Measurements from ENCODE around the gene MUL1. TPM values are rescaled to one million over a fixed set of nuclear protein-coding genes. Genes with fewer than 3 reads are reported as not detected.
"Not testable (repeated sequence)": the region's sequence is repeated elsewhere in the genome, so short reads cannot be mapped to it uniquely, and the experiment has no call there.

MUL1 gene
- total RNA-seq, 1 donor from 2014 or later, result 31.1 TPM

DNA sequence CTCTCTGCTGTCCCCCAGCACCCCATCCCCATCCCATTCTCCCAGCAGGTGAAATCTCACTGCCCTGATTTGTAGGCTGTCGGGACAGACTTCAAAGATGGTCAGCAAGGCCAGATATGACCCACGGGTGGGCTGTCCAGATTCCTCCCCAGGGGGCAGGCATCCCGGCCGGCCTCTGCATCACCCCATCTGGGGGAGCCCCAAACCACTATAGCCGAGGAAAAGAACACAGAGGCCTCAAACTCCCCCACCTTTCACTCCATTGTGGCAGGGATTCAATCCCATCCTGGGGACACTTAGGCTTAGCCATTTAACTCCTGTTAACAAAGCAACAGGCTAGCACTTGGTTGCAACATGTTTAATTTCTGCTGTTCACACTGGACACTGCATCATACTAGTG, 8.8 kb downstream of the MUL1 start:
- Mint-ChIP-seq H3K9me3 (no peaks in the 10 kb centered on the region), H3K4me1 (ENCODE audit: unreplicated experiment) (peaks cover 3% of the 10 kb centered on the region), H3K27me3 (no peaks in the 10 kb centered on the region), H3K4me3 (no peak overlapping the region), H3K36me3 (no peaks in the 10 kb centered on the region), H3K27ac (no peak overlapping the region)
- DNase-seq (ENCODE audit: extremely low spot score, unreplicated experiment), result no peak
- TF ChIP-seq, protein P1, sequence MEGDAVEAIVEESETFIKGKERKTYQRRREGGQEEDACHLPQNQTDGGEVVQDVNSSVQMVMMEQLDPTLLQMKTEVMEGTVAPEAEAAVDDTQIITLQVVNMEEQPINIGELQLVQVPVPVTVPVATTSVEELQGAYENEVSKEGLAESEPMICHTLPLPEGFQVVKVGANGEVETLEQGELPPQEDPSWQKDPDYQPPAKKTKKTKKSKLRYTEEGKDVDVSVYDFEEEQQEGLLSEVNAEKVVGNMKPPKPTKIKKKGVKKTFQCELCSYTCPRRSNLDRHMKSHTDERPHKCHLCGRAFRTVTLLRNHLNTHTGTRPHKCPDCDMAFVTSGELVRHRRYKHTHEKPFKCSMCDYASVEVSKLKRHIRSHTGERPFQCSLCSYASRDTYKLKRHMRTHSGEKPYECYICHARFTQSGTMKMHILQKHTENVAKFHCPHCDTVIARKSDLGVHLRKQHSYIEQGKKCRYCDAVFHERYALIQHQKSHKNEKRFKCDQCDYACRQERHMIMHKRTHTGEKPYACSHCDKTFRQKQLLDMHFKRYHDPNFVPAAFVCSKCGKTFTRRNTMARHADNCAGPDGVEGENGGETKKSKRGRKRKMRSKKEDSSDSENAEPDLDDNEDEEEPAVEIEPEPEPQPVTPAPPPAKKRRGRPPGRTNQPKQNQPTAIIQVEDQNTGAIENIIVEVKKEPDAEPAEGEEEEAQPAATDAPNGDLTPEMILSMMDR (conservative IDR thresholded peaks at IDR 0.05), result no peak

GRCh38 chr1:20498116-20498515, 9.8 kb downstream of the MUL1 start:
- Mint-ChIP-seq H3K9me3 (no peaks in the 10 kb centered on the region), H3K36me3 (no peaks in the 10 kb centered on the region), H3K4me1 (ENCODE audit: unreplicated experiment) (peaks cover 3% of the 10 kb centered on the region), H3K27ac (no peak overlapping the region), H3K4me3 (no peak overlapping the region), H3K27me3 (peaks cover under 1% of the 10 kb centered on the region)
- no peak for DNase-seq (ENCODE audit: extremely low spot score, unreplicated experiment)
- TF ChIP-seq, protein P1 (conservative IDR thresholded peaks at IDR 0.05), result no peak

DNA sequence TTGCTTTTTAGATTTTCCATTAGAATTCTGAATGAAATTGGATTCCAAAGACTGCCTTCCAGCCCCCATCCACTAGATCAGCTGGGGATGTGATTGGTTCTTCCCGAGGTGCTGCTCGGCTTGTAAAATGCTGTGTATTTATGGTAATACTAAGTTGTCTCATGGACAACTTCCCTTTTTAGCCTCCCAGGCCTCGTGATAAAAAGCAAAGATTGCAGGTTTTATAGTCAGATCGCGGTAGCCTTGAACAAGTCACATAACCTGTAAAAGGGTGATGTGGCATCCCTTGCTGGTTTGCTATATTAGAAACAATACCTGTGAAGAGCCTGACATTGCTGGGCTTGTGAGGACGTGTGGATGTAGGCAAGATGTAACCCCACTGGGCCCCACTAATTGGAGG, 10.4 kb downstream of the MUL1 start:
- H3K27me3 Mint-ChIP-seq, result peaks cover 3% of the 10 kb centered on the region
- H3K4me3 Mint-ChIP-seq, result no peak overlapping the region
- H3K4me1 Mint-ChIP-seq (ENCODE audit: unreplicated experiment), result peaks cover 3% of the 10 kb centered on the region
- H3K36me3 Mint-ChIP-seq, result no peaks in the 10 kb centered on the region
- H3K9me3 Mint-ChIP-seq, result no peaks in the 10 kb centered on the region
- DNase-seq (ENCODE audit: extremely low spot score, unreplicated experiment), result no peak
- TF ChIP-seq, protein P1 (conservative IDR thresholded peaks at IDR 0.05), result no peak
- no peak overlapping the region for H3K27ac Mint-ChIP-seq

GRCh38 chr1:20496725-20497383, 11.1 kb downstream of the MUL1 start:
- not testable (repeated sequence) for H3K36me3 Mint-ChIP-seq, H3K9me3 Mint-ChIP-seq
- H3K27ac Mint-ChIP-seq, result peak overlapping the region; percentile 86

DNA sequence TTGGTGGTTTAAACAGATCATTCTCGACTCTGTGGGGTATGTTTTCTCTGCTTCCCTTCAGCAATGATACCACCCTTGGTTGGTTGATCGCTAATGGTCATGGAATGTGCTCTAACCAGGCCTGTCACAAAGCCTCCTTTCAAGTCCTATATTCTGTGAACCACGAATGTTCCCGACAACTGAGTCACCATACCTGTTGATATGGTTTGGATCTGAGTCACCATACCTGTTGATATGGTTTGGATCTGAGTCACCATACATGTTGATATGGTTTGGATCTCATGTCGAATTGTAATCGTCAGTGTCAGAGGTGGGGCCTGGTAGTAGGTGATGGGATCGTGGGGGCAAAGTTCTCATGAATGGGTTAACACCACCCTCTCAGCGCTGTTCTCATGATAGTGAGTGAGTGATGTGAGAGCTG, 11.7 kb downstream of the MUL1 start:
- Mint-ChIP-seq H3K36me3 (no peaks in the 10 kb centered on the region), H3K4me3 (no peak overlapping the region), H3K27me3 (peaks cover 3% of the 10 kb centered on the region), H3K9me3 (no peaks in the 10 kb centered on the region), H3K27ac (peak overlapping the region; percentile 86), H3K4me1 (ENCODE audit: unreplicated experiment) (peaks cover 3% of the 10 kb centered on the region)
- DNase-seq (ENCODE audit: extremely low spot score, unreplicated experiment), result no peak
- TF ChIP-seq, protein P1 (conservative IDR thresholded peaks at IDR 0.05), result no peak

More at GRCh38 chr1:20496725-20497383, 11.1 kb downstream of the MUL1 start:
- DNase-seq (ENCODE audit: extremely low spot score, unreplicated experiment); H3K27me3 Mint-ChIP-seq; H3K4me1 Mint-ChIP-seq (ENCODE audit: unreplicated experiment): not testable (repeated sequence)
- H3K4me3 Mint-ChIP-seq, result peak overlapping the region; percentile 34

GRCh38 chr1:20495661-20496060, 12.3 kb downstream of the MUL1 start:
- Mint-ChIP-seq H3K27ac (peak overlapping the region; percentile 86), H3K36me3 (no peaks in the 10 kb centered on the region), H3K4me1 (ENCODE audit: unreplicated experiment) (peaks cover 3% of the 10 kb centered on the region), H3K9me3 (no peaks in the 10 kb centered on the region), H3K4me3 (no peak overlapping the region), H3K27me3 (peaks cover 3% of the 10 kb centered on the region)
- TF ChIP-seq, protein P1 (conservative IDR thresholded peaks at IDR 0.05), result no peak
- DNase-seq (ENCODE audit: extremely low spot score, unreplicated experiment), result no peak

All from type B pancreatic cell (in vitro differentiated cells).